Activated CD4-positive, alpha-beta memory T cell treated with anti-CD3 and anti-CD28 coated beads, Interleukin-2, amount 10 ng/mL, durations not matched to agents 7 days and 5 days (primary cell): Measurements from ENCODE around the gene OARD1. TPM values are rescaled to one million over a fixed set of nuclear protein-coding genes. Genes with fewer than 3 reads are reported as not detected.
"Not testable (repeated sequence)": the region's sequence is repeated elsewhere in the genome, so short reads cannot be mapped to it uniquely, and the experiment has no call there.

Source experiments
- CTCF ChIA-PET: fragments of 350-600 bp; sonication (Branson Sonifier 250); formaldehyde crosslinking; loops from one replicate; lab custom pipeline; 2021; ENCODE audit warnings: antibody characterized with exemption, inconsistent platforms; lab: Charles Lee
- POLR2A ChIA-PET: fragments of 350-600 bp; sonication (Branson Sonifier 250); formaldehyde crosslinking; loops from one replicate; lab custom pipeline; 2021; ENCODE audit warnings: antibody characterized with exemption; lab: Charles Lee
- DNase-seq: peaks from one replicate; pipeline ENCODE4 v3.0.0-alpha.2; 2020
- H3K27ac Mint-ChIP-seq: one replicate; pipeline ENCODE4 v1.8.0; 2021; ENCODE audit warnings: mild to moderate bottlenecking, mixed read lengths
- H3K27me3 Mint-ChIP-seq: one replicate; pipeline ENCODE4 v1.8.0; 2021; ENCODE audit warnings: mixed read lengths
- H3K36me3 Mint-ChIP-seq: one replicate; pipeline ENCODE4 v1.8.0; 2021; ENCODE audit warnings: low read depth, mixed read lengths
- H3K4me1 Mint-ChIP-seq: one replicate; pipeline ENCODE4 v1.8.0; 2021; ENCODE audit warnings: mixed read lengths
- H3K4me3 Mint-ChIP-seq: one replicate; pipeline ENCODE4 v1.8.0; 2021; ENCODE audit warnings: mild to moderate bottlenecking, mixed read lengths
- H3K9me3 Mint-ChIP-seq: one replicate; pipeline ENCODE4 v1.8.0; 2021; ENCODE audit warnings: mixed read lengths
- total RNA-seq, 2 experiments: library from RNA; stranded (reverse); gene quantifications; one replicate each; pipeline ENCODE4 v1.2.3, GENCODE V29; 2021

The OARD1 gene
- 10 to 100 TPM; 34.3 to 37.2 TPM for total RNA-seq

GRCh38 chr6:41071923-41072835 lies at the start of gene OARD1:
Gene OARD1 (minus strand): TSS chr6:41072356. CDS start chr6:41071634, 722 bp downstream.
- DNase-seq: peak; percentile 100
- Mint-ChIP-seq H3K27ac (peak within 1 kb of the TSS; percentile 99), H3K4me3 (peak within 1 kb of the TSS; percentile 93), H3K9me3 (no peaks in the 10 kb centered on the region), H3K27me3 (no peaks in the 10 kb centered on the region), H3K4me1 (peaks cover 71% of the 10 kb centered on the region), H3K36me3 (peaks cover 48% of the 10 kb centered on the region)
- ChIA-PET POLR2A (interaction anchor here (0.6 to 5.5 kb wide), 14 partner anchors 9 to 261 kb away, joined by 3 to 51 read pairs (median 5); partner anchors contain the start of genes APOBEC2 and TREML2), CTCF (interaction anchor here (0.9 to 5.7 kb wide), 11 partner anchors 9 to 247 kb away, joined by 3 to 47 read pairs (median 4); partner anchors contain the start of genes TREML2 and UNC5CL)

- Mint-ChIP-seq H3K36me3 (peaks cover 3% of the 10 kb centered on the region), H3K27ac (no peak overlapping the region), H3K4me1 (no peaks in the 10 kb centered on the region), H3K9me3 (no peaks in the 10 kb centered on the region), H3K27me3 (no peaks in the 10 kb centered on the region), H3K4me3 (no peak overlapping the region)
- POLR2A ChIA-PET: no interaction called here
- no peak for DNase-seq
- CTCF ChIA-PET: no interaction called here
Observed at GRCh38 chr6:41120058-41120457, 47.9 kb upstream of the OARD1 start.

GRCh38 chr6:41119508-41119907 lies 47.4 kb upstream of the OARD1 start:
- Mint-ChIP-seq H3K27me3 (no peaks in the 10 kb centered on the region), H3K27ac (no peak overlapping the region), H3K4me1 (no peaks in the 10 kb centered on the region), H3K36me3 (peaks cover 3% of the 10 kb centered on the region), H3K4me3 (no peak overlapping the region), H3K9me3 (no peaks in the 10 kb centered on the region)
- ChIA-PET POLR2A (no interaction called here), CTCF (no interaction called here)
- DNase-seq: no peak

GRCh38 chr6:41115027-41115426 lies 42.9 kb upstream of the OARD1 start:
- H3K36me3 Mint-ChIP-seq, H3K27ac Mint-ChIP-seq, H3K4me1 Mint-ChIP-seq, DNase-seq, POLR2A ChIA-PET, H3K9me3 Mint-ChIP-seq, H3K4me3 Mint-ChIP-seq, H3K27me3 Mint-ChIP-seq: not testable (repeated sequence)
- CTCF ChIA-PET: interaction anchor here (0.6 kb wide), 2 partner anchors 145 to 191 kb away, joined by 3 to 4 read pairs; no protein-coding TSS in a partner anchor

- no peaks in the 10 kb centered on the region for H3K27me3 Mint-ChIP-seq
- H3K36me3 Mint-ChIP-seq: no peaks in the 10 kb centered on the region
- H3K27ac Mint-ChIP-seq: no peak overlapping the region
- H3K9me3 Mint-ChIP-seq: no peaks in the 10 kb centered on the region
- H3K4me1 Mint-ChIP-seq: no peaks in the 10 kb centered on the region
- CTCF ChIA-PET: interaction anchor here (2.1 kb wide), 1 partner anchor 71 kb away, joined by 9 read pairs; no protein-coding TSS in a partner anchor
- POLR2A ChIA-PET: interaction anchor here (0.6 kb wide), 1 partner anchor 24 kb away, joined by 3 read pairs; no protein-coding TSS in a partner anchor
- DNase-seq: no peak
- no peak overlapping the region for H3K4me3 Mint-ChIP-seq
Observed at GRCh38 chr6:41111017-41111416, 38.9 kb upstream of the OARD1 start.

GRCh38 chr6:41103847-41104246 lies 31.7 kb upstream of the OARD1 start:
- Mint-ChIP-seq H3K27ac (no peak overlapping the region), H3K36me3 (peaks cover 20% of the 10 kb centered on the region), H3K4me3 (no peak overlapping the region), H3K9me3 (no peaks in the 10 kb centered on the region), H3K4me1 (no peaks in the 10 kb centered on the region), H3K27me3 (no peaks in the 10 kb centered on the region)
- CTCF ChIA-PET: interaction anchor here (1.1 to 3.1 kb wide), 6 partner anchors 9 to 204 kb away, joined by 3 to 18 read pairs (median 4); no protein-coding TSS in a partner anchor
- no peak for DNase-seq
- POLR2A ChIA-PET: interaction anchor here (0.8 to 1.2 kb wide), 3 partner anchors 12 to 75 kb away, joined by 3 to 4 read pairs (median 4); no protein-coding TSS in a partner anchor

- POLR2A ChIA-PET: no interaction called here
- no peaks in the 10 kb centered on the region for H3K9me3 Mint-ChIP-seq
- no peak overlapping the region for H3K27ac Mint-ChIP-seq
- CTCF ChIA-PET: interaction anchor here (3.0 kb wide), 1 partner anchor 9 kb away, joined by 18 read pairs; no protein-coding TSS in a partner anchor
- DNase-seq: no peak
- H3K27me3 Mint-ChIP-seq: no peaks in the 10 kb centered on the region
- peaks cover 48% of the 10 kb centered on the region for H3K36me3 Mint-ChIP-seq
- no peaks in the 10 kb centered on the region for H3K4me1 Mint-ChIP-seq
- no peak overlapping the region for H3K4me3 Mint-ChIP-seq
Observed at GRCh38 chr6:41100871-41101287, 28.7 kb upstream of the OARD1 start.

- DNase-seq: no peak
- peaks cover 69% of the 10 kb centered on the region for H3K36me3 Mint-ChIP-seq
- no peak overlapping the region for H3K27ac Mint-ChIP-seq
- H3K9me3 Mint-ChIP-seq: no peaks in the 10 kb centered on the region
- H3K4me3 Mint-ChIP-seq: no peak overlapping the region
- no peaks in the 10 kb centered on the region for H3K27me3 Mint-ChIP-seq
- CTCF ChIA-PET: interaction anchor here (1.2 kb wide), 1 partner anchor 84 kb away, joined by 5 read pairs; no protein-coding TSS in a partner anchor
- no peaks in the 10 kb centered on the region for H3K4me1 Mint-ChIP-seq
- POLR2A ChIA-PET: no interaction called here
Observed at GRCh38 chr6:41098366-41098765, 26.2 kb upstream of the OARD1 start.

- ChIA-PET CTCF (no interaction called here), POLR2A (no interaction called here)
- no peak overlapping the region for H3K4me3 Mint-ChIP-seq
- no peak overlapping the region for H3K27ac Mint-ChIP-seq
- H3K4me1 Mint-ChIP-seq: no peaks in the 10 kb centered on the region
- H3K36me3 Mint-ChIP-seq: peaks cover 75% of the 10 kb centered on the region
- no peaks in the 10 kb centered on the region for H3K27me3 Mint-ChIP-seq
- no peaks in the 10 kb centered on the region for H3K9me3 Mint-ChIP-seq
- no peak for DNase-seq
Observed at GRCh38 chr6:41097467-41098090, 25.4 kb upstream of the OARD1 start.

- H3K27ac Mint-ChIP-seq: no peak overlapping the region
- no peak for DNase-seq
- no peaks in the 10 kb centered on the region for H3K27me3 Mint-ChIP-seq
- ChIA-PET POLR2A (no interaction called here), CTCF (interaction anchor here (2.4 to 3.6 kb wide), 3 partner anchors 9 to 226 kb away, joined by 18 to 51 read pairs (median 25); no protein-coding TSS in a partner anchor)
- H3K4me1 Mint-ChIP-seq: no peaks in the 10 kb centered on the region
- no peaks in the 10 kb centered on the region for H3K9me3 Mint-ChIP-seq
- peaks cover 86% of the 10 kb centered on the region for H3K36me3 Mint-ChIP-seq
- no peak overlapping the region for H3K4me3 Mint-ChIP-seq
Observed at GRCh38 chr6:41093729-41094128, 21.6 kb upstream of the OARD1 start.

- POLR2A ChIA-PET: interaction anchor here (0.6 to 1.3 kb wide), 4 partner anchors 11 to 214 kb away, joined by 3 to 4 read pairs (median 4); partner anchors contain the start of genes NFYA and OARD1
- Mint-ChIP-seq H3K9me3 (no peaks in the 10 kb centered on the region), H3K27ac (no peak overlapping the region), H3K4me1 (no peaks in the 10 kb centered on the region), H3K4me3 (no peak overlapping the region), H3K36me3 (peaks cover 82% of the 10 kb centered on the region), H3K27me3 (no peaks in the 10 kb centered on the region)
- no peak for DNase-seq
- CTCF ChIA-PET: interaction anchor here (0.6 to 3.6 kb wide), 14 partner anchors 10 to 456 kb away, joined by 3 to 51 read pairs (median 4); partner anchors contain the start of genes NFYA and OARD1
Observed at GRCh38 chr6:41092421-41093140, 20.4 kb upstream of the OARD1 start.
